ENCODE results near the gene CTBP2. TPM values are rescaled to one million over a fixed set of nuclear protein-coding genes. Genes with fewer than 3 reads are reported as not detected.
"Not testable (repeated sequence)": the region's sequence is repeated elsewhere in the genome, so short reads cannot be mapped to it uniquely, and the experiment has no call there.

CTBP2 gene
- total and polyA plus RNA-seq, 8 donors = 71.2 to 90.0 (median 84.1) TPM

- ATAC-seq = peak; percentile 71
- peaks cover 58 to 98% of the 10 kb centered on the region in 2 donors for H3K4me1 ChIP-seq
- intact Hi-C loops (cut with DNase I) = loop anchor here in 1 of 2 donors (10.0 kb wide), 1 partner anchor 98 kb away; no protein-coding TSS in a partner anchor
- TF ChIP-seq, protein P1, sequence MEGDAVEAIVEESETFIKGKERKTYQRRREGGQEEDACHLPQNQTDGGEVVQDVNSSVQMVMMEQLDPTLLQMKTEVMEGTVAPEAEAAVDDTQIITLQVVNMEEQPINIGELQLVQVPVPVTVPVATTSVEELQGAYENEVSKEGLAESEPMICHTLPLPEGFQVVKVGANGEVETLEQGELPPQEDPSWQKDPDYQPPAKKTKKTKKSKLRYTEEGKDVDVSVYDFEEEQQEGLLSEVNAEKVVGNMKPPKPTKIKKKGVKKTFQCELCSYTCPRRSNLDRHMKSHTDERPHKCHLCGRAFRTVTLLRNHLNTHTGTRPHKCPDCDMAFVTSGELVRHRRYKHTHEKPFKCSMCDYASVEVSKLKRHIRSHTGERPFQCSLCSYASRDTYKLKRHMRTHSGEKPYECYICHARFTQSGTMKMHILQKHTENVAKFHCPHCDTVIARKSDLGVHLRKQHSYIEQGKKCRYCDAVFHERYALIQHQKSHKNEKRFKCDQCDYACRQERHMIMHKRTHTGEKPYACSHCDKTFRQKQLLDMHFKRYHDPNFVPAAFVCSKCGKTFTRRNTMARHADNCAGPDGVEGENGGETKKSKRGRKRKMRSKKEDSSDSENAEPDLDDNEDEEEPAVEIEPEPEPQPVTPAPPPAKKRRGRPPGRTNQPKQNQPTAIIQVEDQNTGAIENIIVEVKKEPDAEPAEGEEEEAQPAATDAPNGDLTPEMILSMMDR (IDR thresholded peaks at IDR 0.05) = no peak
- no peaks in the 10 kb centered on the region for H3K36me3 ChIP-seq
- peak overlapping the region; percentile 37 to 50 for H3K27ac ChIP-seq
- no peaks in the 10 kb centered on the region for H3K27me3 ChIP-seq
- H3K4me3 ChIP-seq = peak overlapping the region in 1 of 2 donors; percentile 39
- peak in 2 of 4 donors; percentile 81 to 87 for DNase-seq
- no peaks in the 10 kb centered on the region for H3K9me3 ChIP-seq
Measured at GRCh38 chr10:125152450-125153368, 7.7 kb downstream of the CTBP2 start.

DNA sequence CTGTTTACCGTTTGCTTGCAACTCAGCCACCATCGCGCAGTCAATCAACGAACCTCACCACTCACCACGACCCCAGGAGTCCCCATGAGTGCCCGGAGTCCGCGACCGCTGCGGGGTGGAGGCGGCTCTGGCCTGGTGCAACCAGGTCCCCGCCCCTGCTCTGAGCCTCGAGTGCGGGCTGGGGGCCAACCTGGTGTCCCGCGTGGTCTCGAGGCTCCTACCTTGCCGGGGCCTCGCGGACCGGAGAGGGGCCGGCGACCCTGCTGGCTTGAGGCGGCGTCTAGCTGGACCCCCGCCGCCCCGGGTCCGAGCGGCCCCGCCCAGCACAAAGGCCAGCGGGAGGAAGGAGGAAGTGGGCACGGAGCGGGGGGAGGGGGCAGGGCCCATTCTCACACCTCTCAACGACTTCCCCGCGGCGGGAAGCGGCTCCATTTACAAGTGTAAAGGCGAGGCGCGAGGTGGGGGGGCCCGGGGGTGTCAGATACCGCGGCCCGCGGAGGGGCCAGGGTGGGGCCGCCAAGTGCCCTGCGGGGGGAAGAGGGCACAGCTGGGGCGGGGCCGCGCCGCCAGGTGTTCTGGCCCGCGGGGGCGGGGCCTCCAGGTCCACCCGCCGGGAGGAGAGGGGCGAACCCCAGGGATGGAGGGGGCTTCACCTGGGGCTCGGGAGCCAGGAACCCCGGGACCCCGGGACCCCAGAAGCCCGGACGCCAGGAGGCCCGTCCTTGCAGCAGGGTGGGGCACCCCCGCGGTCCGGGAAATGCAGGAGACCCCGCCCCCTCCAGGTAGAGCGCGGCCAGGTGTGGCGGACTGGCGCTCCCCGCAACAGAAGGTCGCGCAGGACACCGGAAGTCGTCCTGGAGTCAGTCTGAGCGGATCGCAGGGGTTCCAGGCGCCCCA, 8.6 kb downstream of the CTBP2 start:
- no peaks in the 10 kb centered on the region for H3K9me3 ChIP-seq
- DNase-seq = peak in 2 of 4 donors; percentile 62 to 88
- peak overlapping the region; percentile 37 to 50 for H3K27ac ChIP-seq
- peaks cover 55 to 98% of the 10 kb centered on the region in 2 donors for H3K4me1 ChIP-seq
- peak; percentile 57 for ATAC-seq
- peak overlapping the region; percentile 23 to 39 for H3K4me3 ChIP-seq
- H3K36me3 ChIP-seq = no peaks in the 10 kb centered on the region
- TF ChIP-seq, protein P1 (IDR thresholded peaks at IDR 0.05) = no peak
- H3K27me3 ChIP-seq = no peaks in the 10 kb centered on the region
- intact Hi-C loops (cut with DNase I) = loop anchor here in 1 of 2 donors (10.0 kb wide), 1 partner anchor 97 kb away; no protein-coding TSS in a partner anchor

- H3K27me3 ChIP-seq = no peaks in the 10 kb centered on the region
- H3K27ac ChIP-seq = no peak overlapping the region
- DNase-seq (no peak), ATAC-seq (no peak)
- no peaks in the 10 kb centered on the region for H3K36me3 ChIP-seq
- intact Hi-C loops (cut with DNase I) = loop anchor here in 1 of 2 donors (10.0 kb wide), 1 partner anchor 96 kb away; no protein-coding TSS in a partner anchor
- no peaks in the 10 kb centered on the region for H3K9me3 ChIP-seq
- TF ChIP-seq, protein P1 (IDR thresholded peaks at IDR 0.05) = no peak
- peaks cover 55 to 98% of the 10 kb centered on the region in 2 donors for H3K4me1 ChIP-seq
- peak overlapping the region in 1 of 2 donors; percentile 39 for H3K4me3 ChIP-seq
Measured at GRCh38 chr10:125151170-125151552, 9.2 kb downstream of the CTBP2 start.

GRCh38 chr10:125150376-125151083, 9.8 kb downstream of the CTBP2 start:
- H3K4me3 ChIP-seq, ATAC-seq, DNase-seq, H3K9me3 ChIP-seq, H3K36me3 ChIP-seq, H3K27ac ChIP-seq, H3K27me3 ChIP-seq: not testable (repeated sequence)
- intact Hi-C loops (cut with DNase I) = loop anchor here in 1 of 2 donors (10.0 kb wide), 1 partner anchor 96 kb away; no protein-coding TSS in a partner anchor
- peaks cover 52 to 97% of the 10 kb centered on the region in 2 donors for H3K4me1 ChIP-seq

GRCh38 chr10:125149680-125150047, 10.7 kb downstream of the CTBP2 start:
- DNase-seq (no peak), ATAC-seq (no peak)
- intact Hi-C loops (cut with DNase I) = loop anchor here in 1 of 2 donors (10.0 kb wide), 1 partner anchor 95 kb away; no protein-coding TSS in a partner anchor
- Histone ChIP-seq H3K27me3 (no peaks in the 10 kb centered on the region), H3K36me3 (no peaks in the 10 kb centered on the region), H3K9me3 (no peaks in the 10 kb centered on the region), H3K27ac (peak overlapping the region in 1 of 2 donors; percentile 67), H3K4me3 (no peak overlapping the region), H3K4me1 (peaks cover 52 to 97% of the 10 kb centered on the region in 2 donors)
- TF ChIP-seq, protein P1 (IDR thresholded peaks at IDR 0.05) = no peak

All from left lung (tissue), 10 donors.